ENCODE measurements around the gene ADARB2. TPM values are rescaled to one million over a fixed set of nuclear protein-coding genes. Genes with fewer than 3 reads are reported as not detected.

ADARB2 gene
- total RNA-seq, 1 donor from 2014 or later, result 0.11 TPM

DNA sequence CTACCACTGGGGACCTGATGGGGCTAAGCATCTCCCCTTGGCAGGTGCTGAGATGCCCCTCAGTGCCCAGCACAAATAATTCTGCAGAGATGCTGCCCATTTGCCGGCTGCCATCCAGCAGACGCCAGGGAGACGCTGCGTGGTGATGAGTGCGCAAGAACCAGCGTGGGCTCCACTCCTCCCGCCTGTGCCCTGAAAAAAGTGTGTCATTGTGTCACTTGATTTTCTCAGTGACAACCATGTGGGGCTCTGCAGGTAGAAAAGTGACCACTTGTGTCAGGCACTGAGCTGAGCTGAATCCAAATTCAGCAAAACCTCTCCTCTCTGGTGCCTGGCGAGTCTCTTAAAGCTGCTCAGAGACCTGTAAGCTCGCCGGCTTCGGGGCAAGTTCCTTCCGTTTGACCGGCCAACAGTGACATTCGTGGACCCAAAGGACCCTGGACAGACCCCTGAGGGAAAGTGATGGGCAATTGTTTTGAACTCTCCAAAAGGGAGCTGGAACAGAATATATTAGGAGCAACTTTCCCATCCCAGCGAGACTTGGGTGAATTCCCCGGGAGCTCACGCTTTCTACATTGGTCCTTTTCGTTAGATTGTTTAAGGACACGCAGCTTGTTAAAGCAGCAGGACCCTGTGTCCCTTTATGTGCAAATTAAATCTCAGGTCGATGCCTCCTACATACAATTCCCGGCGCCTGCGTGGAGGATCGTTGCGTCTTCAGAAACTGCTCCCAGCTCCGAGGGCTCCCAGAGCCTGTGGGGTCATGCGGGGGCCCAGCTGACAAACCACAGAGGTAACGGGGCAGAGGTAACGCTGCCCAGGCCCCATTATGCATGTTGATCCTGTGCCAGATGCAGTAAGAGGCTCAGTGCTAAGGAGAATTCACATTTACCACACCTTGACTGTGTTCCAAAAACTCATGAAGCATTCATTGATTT is 332.7 kb downstream of the ADARB2 start:
- TF ChIP-seq, protein P1, sequence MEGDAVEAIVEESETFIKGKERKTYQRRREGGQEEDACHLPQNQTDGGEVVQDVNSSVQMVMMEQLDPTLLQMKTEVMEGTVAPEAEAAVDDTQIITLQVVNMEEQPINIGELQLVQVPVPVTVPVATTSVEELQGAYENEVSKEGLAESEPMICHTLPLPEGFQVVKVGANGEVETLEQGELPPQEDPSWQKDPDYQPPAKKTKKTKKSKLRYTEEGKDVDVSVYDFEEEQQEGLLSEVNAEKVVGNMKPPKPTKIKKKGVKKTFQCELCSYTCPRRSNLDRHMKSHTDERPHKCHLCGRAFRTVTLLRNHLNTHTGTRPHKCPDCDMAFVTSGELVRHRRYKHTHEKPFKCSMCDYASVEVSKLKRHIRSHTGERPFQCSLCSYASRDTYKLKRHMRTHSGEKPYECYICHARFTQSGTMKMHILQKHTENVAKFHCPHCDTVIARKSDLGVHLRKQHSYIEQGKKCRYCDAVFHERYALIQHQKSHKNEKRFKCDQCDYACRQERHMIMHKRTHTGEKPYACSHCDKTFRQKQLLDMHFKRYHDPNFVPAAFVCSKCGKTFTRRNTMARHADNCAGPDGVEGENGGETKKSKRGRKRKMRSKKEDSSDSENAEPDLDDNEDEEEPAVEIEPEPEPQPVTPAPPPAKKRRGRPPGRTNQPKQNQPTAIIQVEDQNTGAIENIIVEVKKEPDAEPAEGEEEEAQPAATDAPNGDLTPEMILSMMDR (IDR thresholded peaks at IDR 0.05; ENCODE audit: borderline replicate concordance), result no peak
- Histone ChIP-seq H3K27me3 (ENCODE audit: low read depth) (peaks cover 78% of the 10 kb centered on the region), H3K9me3 (replicated peaks) (no peaks in the 10 kb centered on the region), H3K27ac (replicated peaks) (no peak overlapping the region), H3K4me1 (no peaks in the 10 kb centered on the region), H3K36me3 (no peaks in the 10 kb centered on the region), H3K4me3 (no peak overlapping the region)
- DNase-seq, result no peak
- intact Hi-C loops (cut with micrococcal nuclease), result no loop called here

GRCh38 chr10:1403508-1404322 is 333.6 kb downstream of the ADARB2 start:
- no peaks in the 10 kb centered on the region for H3K9me3 ChIP-seq (replicated peaks)
- no peaks in the 10 kb centered on the region for H3K4me1 ChIP-seq
- peaks cover 87% of the 10 kb centered on the region for H3K27me3 ChIP-seq (ENCODE audit: low read depth)
- no peak overlapping the region for H3K27ac ChIP-seq (replicated peaks)
- TF ChIP-seq, protein P1 (IDR thresholded peaks at IDR 0.05; ENCODE audit: borderline replicate concordance), result no peak
- H3K4me3 ChIP-seq, result no peak overlapping the region
- no peaks in the 10 kb centered on the region for H3K36me3 ChIP-seq
- DNase-seq, result no peak
- intact Hi-C loops (cut with micrococcal nuclease), result no loop called here

- intact Hi-C loops (cut with micrococcal nuclease), result no loop called here
- Histone ChIP-seq H3K9me3 (replicated peaks) (no peaks in the 10 kb centered on the region), H3K36me3 (no peaks in the 10 kb centered on the region), H3K4me3 (no peak overlapping the region), H3K4me1 (no peaks in the 10 kb centered on the region), H3K27ac (replicated peaks) (no peak overlapping the region), H3K27me3 (ENCODE audit: low read depth) (peaks cover 94% of the 10 kb centered on the region)
- TF ChIP-seq, protein P1 (IDR thresholded peaks at IDR 0.05; ENCODE audit: borderline replicate concordance), result no peak
- DNase-seq, result no peak
Observed at GRCh38 chr10:1402816-1403507, 334.4 kb downstream of the ADARB2 start.

DNA sequence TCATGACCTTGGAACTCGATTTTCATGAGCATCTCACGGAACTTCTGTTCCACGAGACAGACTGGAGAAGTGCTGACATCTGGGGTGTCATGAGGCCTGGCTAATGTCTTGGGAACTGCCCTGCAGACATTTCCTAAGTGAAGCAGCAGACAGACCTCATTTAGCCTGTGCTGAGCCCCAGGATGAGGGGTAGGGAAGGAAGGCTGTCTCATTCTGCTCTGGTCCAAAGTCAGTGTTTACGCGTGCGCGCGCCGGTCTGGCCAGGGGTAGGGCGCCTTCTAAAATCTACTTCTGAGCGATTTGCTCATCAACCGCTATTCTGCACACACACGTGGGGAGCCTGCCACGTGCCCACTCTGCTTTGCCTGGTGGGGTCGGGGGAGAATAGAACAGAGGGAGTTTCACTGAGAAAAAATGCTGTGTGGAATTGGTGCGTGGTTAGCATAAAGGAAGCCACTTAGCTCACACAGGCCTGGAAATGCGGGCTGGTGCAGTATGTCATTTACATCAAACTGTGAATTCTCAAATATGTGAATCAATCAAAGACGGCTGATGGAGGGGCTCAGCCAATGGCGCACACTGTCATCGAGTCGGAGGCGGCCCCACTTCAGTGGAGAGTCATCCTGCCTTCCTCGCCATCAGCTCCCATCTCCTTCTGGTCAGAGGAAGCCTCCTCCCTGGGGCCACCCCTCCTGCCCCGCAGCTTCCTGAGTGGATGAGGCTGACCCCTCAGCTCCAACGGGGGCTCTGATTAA is 335.1 kb downstream of the ADARB2 start:
- intact Hi-C loops (cut with micrococcal nuclease), result no loop called here
- TF ChIP-seq, protein P1 (IDR thresholded peaks at IDR 0.05; ENCODE audit: borderline replicate concordance), result no peak
- Histone ChIP-seq H3K4me3 (no peak overlapping the region), H3K4me1 (no peaks in the 10 kb centered on the region), H3K27ac (replicated peaks) (no peak overlapping the region), H3K27me3 (ENCODE audit: low read depth) (peaks cover 88% of the 10 kb centered on the region), H3K9me3 (replicated peaks) (no peaks in the 10 kb centered on the region), H3K36me3 (no peaks in the 10 kb centered on the region)
- no peak for DNase-seq

Data from left ventricle myocardium inferior (tissue), 1 donor.